HuH-7 (cell line): ENCODE measurements around the gene HOXA5.
A peak's percentile ranks its signal among the peaks of the same experiment; 100 is the strongest.

Source experiments
- DNase-seq: peaks from one replicate; pipeline ENCODE4 v3.0.0; 2011; ENCODE audit warnings: low spot score

HOXA5 gene

GRCh38 chr7:27143023-27143949, at the start of gene HOXA5:
Gene HOXA5 (minus strand): TSS chr7:27143681. CDS start chr7:27143607, 74 bp downstream.
- DNase-seq, result peak; percentile 99

DNA sequence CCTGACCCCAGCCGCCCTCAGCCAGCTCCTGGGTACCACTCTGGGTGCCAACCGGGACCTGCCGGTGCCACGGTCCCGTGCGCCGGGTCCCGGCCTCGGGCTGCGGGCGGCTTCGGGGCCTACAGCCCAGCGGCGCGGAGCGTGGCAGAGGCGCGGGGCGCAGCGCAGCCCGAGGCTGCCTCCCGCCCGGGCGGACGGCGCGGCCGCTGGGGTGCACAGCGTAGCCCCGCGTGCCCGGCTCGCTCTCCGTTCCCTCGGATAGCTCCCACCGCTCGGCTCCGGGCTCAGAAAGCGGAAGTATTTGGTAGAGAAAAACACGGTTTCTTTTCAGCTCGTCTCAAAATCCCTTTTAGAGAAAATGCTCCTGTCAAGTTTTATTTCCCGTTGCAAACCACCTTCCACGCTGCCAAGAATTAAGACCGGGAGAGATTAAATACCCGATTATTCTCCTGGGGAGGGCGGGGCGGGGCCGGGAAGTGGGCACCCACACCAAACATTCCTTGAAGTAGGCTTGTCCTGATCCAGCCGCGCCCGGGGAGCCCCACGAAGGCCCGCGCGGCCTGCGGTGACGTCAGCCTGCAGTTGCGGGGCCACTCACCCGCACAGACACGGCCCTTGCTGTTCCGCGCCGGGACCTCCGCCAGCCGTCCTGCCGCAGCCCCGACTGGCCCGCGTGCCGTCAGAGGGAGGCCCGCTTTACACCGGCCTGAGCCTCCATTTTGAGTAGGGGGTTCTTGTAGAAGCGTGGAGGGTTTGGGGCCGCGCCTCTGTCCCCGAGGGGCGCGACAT, 49.3 kb upstream of the HOXA5 start:
- DNase-seq, result no peak

DNA sequence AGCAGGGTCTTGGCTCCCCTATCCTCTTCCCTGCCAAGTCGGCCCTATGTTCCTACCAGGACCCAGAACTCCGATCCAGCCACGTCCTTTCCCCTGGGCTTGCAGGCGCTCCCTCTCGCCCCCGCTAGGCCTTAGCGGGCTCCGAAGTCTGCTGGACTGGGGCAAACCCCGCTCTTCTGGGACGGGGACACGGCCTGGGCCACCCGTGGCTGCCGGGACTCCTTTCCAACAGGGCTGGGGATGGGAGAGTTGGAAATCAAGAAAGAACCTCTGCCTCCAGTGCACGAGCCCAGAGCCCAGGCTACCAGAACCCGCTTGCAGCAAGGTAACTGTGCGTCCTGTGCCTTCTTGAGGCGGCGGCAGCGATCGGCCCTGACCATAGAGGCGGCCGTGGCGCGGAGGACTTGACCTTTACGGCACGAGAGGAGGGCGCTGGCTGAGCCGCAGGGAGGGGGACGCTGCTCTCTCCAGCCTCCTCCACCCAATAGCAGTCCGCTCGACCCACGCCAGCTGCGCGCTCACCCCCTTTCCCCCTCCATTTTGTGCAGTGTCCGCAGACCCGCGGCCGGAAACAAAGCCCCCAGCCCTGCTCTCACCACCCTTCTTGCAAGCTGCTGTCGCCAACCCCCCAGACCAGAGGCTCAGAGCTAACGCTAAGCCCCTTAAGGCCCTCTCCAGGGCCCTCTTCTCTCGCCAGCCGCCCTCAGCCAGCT, 48.5 kb upstream of the HOXA5 start:
- DNase-seq, result no peak

GRCh38 chr7:27191161-27191731, 47.8 kb upstream of the HOXA5 start:
- DNase-seq, result no peak

- no peak for DNase-seq
These were observed 46.7 kb upstream of the HOXA5 start for GRCh38 chr7:27189997-27190748.

GRCh38 chr7:27189295-27189996, 46.0 kb upstream of the HOXA5 start:
- DNase-seq, result no peak

GRCh38 chr7:27188386-27189294, 45.2 kb upstream of the HOXA5 start:
- DNase-seq, result no peak

DNA sequence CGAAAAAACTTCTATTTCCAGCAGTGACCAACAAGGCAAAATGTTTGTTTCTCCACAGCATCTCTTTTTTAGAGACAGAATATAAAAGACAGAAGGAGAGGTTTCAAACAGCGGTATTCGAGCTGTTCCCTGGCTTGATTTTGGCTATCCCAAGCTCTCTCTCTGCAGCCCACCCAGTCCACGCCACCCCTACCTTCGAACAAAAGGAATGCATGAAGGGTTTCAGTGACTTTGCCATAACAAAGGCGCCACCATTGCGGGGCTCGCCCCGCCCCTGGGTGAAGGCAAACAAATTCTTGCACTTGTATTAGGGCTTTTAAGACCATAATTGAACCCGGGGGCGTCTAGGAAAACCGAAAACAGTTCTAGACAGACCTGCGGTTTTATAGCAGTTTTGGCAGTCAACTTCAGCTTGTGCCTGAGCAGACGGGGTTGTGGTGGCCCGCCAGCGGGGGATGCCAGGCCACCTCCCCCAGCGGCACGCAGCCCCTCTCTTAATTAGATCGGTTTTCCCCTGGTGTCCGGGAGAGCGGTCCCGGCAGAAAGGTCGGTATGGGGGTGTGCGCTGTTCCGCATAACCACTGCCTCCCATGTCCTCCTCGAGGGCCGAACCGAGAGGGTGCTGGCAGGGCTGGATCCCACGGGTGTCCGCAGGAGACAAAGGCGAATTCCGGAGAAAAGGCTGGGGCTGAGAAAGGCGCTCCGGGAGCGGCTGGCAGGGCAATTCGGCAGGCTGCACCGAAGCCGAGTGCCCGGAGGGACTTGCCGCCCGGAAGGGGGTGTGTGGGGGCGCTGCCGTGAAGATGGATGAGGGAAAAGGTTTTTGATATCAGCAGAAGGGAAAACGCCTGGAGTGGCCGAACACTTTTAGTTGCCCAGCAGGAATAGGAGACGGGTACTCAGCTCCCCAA, 44.2 kb upstream of the HOXA5 start:
- DNase-seq, result no peak

- no peak for DNase-seq
These were observed 43.4 kb upstream of the HOXA5 start for GRCh38 chr7:27186668-27187474.

GRCh38 chr7:27185854-27186667, 42.6 kb upstream of the HOXA5 start:
- DNase-seq, result no peak

- peak; percentile 87 for DNase-seq
These were observed 41.8 kb upstream of the HOXA5 start, which contains the start of gene HOXA11 for GRCh38 chr7:27185013-27185853. Gene HOXA11 (minus strand): TSS chr7:27185232. CDS start chr7:27185144, 88 bp downstream.

DNA sequence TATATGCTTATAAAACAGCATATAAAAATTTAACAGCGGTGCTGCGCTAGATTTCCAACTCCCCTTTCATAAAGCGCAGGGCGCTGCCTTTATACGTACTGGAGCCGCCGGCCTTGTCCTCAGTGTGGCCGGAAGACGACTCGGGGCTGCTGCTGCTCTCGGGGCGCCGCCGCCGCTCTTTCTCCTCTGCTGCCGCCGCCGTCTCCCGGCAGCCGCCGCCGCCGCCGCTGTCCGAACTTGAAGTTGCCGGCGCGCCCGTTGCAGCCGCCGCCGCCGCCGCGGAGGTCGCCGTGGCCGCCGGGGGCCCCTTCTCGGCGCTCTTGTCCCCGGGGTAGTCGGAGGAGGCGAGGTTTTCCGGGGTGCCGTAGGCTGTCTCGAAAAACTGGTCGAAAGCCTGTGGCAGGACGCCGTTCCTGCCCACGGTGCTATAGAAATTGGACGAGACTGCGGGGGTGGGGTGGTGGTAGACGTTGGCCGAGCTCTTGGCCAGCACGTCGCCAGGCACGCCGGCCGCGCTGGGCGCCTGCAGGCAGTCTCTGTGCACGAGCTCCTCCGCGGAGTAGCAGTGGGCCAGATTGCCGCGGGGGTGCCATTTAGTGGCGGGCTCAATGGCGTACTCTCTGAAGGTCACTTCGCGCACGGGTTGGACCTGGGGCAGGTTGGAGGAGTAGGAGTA, 41.0 kb upstream of the HOXA5 start:
- DNase-seq, result no peak

DNA sequence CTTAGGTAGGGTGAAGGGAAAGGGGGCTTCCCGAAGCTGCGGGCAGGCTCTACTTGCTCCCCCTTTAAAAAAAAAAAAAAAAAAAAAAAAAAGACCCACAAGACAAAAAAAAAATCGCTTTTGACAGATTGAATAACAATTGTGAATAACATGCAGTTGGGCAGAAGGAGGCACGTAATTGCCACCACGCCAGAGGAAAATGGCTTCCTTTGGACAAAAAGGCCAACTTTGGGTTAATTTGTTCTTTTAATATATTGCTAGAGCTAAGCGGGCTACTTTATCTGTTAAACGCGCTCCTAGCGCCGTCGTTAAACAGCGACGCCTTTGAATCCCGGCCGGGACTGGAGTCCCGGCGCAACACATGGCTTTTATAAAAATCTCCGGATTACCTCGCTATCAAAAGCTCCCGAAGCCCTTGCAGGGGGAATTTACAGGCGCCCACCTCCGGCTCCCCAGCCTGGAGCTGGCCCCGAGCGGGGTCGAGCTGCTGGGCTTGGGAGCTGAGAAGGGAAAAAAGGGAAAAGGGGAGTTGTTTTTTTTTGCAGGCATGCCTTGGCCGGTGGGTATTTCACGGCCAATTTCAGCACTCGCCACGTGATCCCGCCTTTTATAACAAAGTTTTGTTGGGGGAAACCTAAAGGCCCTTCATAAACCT, 40.3 kb upstream of the HOXA5 start:
- no peak for DNase-seq

DNA sequence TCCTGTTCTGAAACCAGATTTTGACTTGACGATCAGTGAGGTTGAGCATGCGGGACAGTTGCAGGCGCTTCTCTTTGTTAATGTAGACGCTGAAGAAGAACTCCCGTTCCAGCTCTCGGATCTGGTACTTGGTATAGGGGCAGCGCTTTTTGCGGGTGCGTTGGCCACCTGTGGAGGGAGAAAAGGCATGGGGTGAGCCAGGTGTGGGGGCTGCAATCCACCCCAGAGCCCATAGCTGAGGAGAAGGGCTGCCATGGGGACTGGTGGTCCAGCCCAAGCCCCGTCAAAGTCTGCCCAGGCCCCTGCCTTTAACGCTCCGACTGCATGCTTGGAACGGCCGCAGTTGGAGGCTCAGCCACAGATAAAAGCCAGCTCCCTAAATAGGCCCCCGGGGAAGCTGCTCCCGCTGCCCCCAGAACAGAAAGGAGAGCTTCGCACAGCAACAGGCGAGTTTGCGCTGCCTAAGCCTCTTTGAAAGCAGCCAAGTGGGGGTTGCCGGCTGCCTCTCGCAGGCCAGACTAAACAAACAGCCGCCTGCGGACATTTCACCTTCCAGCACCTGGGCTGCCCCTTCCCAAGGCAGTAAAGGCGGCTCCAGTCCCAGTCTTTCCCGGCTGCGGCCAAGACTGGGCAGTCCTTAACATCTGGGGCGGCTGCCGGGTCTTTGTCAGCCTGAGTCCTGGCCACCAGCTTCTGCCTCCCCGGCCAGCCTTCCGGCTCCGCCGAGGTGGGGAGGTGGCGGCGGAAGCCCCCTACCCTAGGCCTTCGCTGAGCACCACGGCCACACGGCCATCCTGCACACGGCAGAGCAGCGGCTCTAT, 39.6 kb upstream of the HOXA5 start:
- DNase-seq, result no peak
